Endothelial cell of umbilical vein (primary cell): ENCODE measurements around the gene NALCN. TPM values are rescaled to one million over a fixed set of nuclear protein-coding genes. Genes with fewer than 3 reads are reported as not detected.
A peak's percentile ranks its signal among the peaks of the same experiment; 100 is the strongest.

Source experiments
- BruUV-seq: library from RNA; stranded (reverse); fragments of 400-500 nt; replicated peaks from 2 replicates; lab custom pipeline; 2021; lab: Mats Ljungman, UMichigan
- CTCF ChIA-PET: fragments of 300-600, 350-600 bp; sonication (Branson Sonifier 250); formaldehyde crosslinking; loops from one replicate; lab custom pipeline; 2021; ENCODE audit warnings: antibody characterized with exemption, inconsistent platforms; lab: Charles Lee
- POLR2A ChIA-PET: fragments of 300-600, 350-600 bp; sonication (Branson Sonifier 250); formaldehyde crosslinking; loops from one replicate; lab custom pipeline; 2021; ENCODE audit warnings: antibody characterized with exemption, inconsistent platforms; lab: Charles Lee
- DNase-seq: peaks from one replicate; pipeline ENCODE4 v3.0.0-alpha.2; 2011; ENCODE audit warnings: low read depth, low spot score
- FAIRE-seq: peaks from 2 replicates; lab custom pipeline; 2011; peaks lifted over from hg19 to GRCh38; lab: Jason Lieb, UNC
- H2AFZ ChIP-seq: 2 replicates; pipeline ENCODE4 v1.6.0; 2012; ENCODE audit warnings: low read depth, low read length, control low read depth, inconsistent platforms
- H3K27ac ChIP-seq: 2 replicates; pipeline ENCODE4 v1.5.1; 2011; ENCODE audit warnings: low read depth, mild to moderate bottlenecking, control low read depth, low read length, moderate library complexity; ENCODE audit not compliant: insufficient read depth
- H3K27me3 ChIP-seq, 2 experiments: 2 replicates each; pipeline versions ENCODE4 v1.6.0 to v1.6.1; 2011; ENCODE audit warnings: low read length in 2 of 2, mixed read lengths in 1 of 2; ENCODE audit not compliant: control insufficient read depth in 2 of 2, insufficient read depth in 2 of 2
- H3K36me3 ChIP-seq, 2 experiments: 2 replicates in 1 of 2; 3 replicates in 1 of 2; pipeline ENCODE4 v1.5.1; 2011; ENCODE audit warnings: low read length in 2 of 2, mild to moderate bottlenecking in 1 of 2, moderate library complexity in 1 of 2; ENCODE audit not compliant: control insufficient read depth in 2 of 2, insufficient read depth in 2 of 2; ENCODE audit errors: extremely low read depth in 1 of 2
- H3K4me1 ChIP-seq: 3 replicates; pipeline ENCODE4 v1.5.1; 2011; ENCODE audit warnings: mild to moderate bottlenecking, low read length; ENCODE audit not compliant: control insufficient read depth, insufficient read depth; ENCODE audit errors: extremely low read depth
- H3K4me2 ChIP-seq: 2 replicates; pipeline ENCODE4 v1.6.1; 2011; ENCODE audit warnings: low read length, control low read depth, mixed read lengths; ENCODE audit not compliant: insufficient read depth
- H3K4me3 ChIP-seq, 3 experiments: fragments of 200-600 bp in 1 of 3; sonication (generic), shearing (Covaris generic) in 1 of 3; replicated peaks in 1 of 3; 2 replicates each; pipeline ENCODE4 v1.5.1; 2011 to 2016; ENCODE audit warnings: control low read depth in 3 of 3, low read length in 3 of 3, mild to moderate bottlenecking in 2 of 3, inconsistent platforms in 1 of 3, low read depth in 1 of 3, moderate library complexity in 1 of 3; ENCODE audit not compliant: insufficient read depth in 1 of 3
- H3K79me2 ChIP-seq: 2 replicates; pipeline ENCODE4 v1.6.0; 2012; ENCODE audit warnings: low read length, inconsistent platforms; ENCODE audit not compliant: control insufficient read depth, insufficient read depth
- H3K9ac ChIP-seq: replicated peaks from 2 replicates; pipeline ENCODE3; 2011; ENCODE audit warnings: low read length, control low read depth; ENCODE audit not compliant: insufficient read depth; ENCODE audit errors: extremely low read depth
- H3K9me1 ChIP-seq: replicated peaks from 3 replicates; pipeline ENCODE4 v1.6.0; 2011; ENCODE audit warnings: mild to moderate bottlenecking, low read length; ENCODE audit not compliant: control insufficient read depth, insufficient read depth; ENCODE audit errors: extremely low read depth
- H3K9me3 ChIP-seq: replicated peaks from 2 replicates; pipeline ENCODE4 v1.5.1; 2012; ENCODE audit warnings: low read length, inconsistent platforms; ENCODE audit not compliant: control insufficient read depth, insufficient read depth
- H4K20me1 ChIP-seq: replicated peaks from 2 replicates; pipeline ENCODE3; 2011; ENCODE audit warnings: mild to moderate bottlenecking, low read length; ENCODE audit not compliant: control insufficient read depth, insufficient read depth; ENCODE audit errors: extremely low read depth
- EZH2 ChIP-seq: IDR thresholded peaks from 2 replicates; pipeline ENCODE4 v1.6.1; 2012; ENCODE audit warnings: borderline replicate concordance, low read depth, mild to moderate bottlenecking, moderate library complexity, low read length, inconsistent platforms; ENCODE audit not compliant: severe bottlenecking
- FOS ChIP-seq: IDR thresholded peaks from 2 replicates; pipeline ENCODE4 v1.6.1; 2011; ENCODE audit warnings: mild to moderate bottlenecking, low read length, moderate library complexity, borderline replicate concordance; ENCODE audit not compliant: insufficient read depth
- GATA2 ChIP-seq: IDR thresholded peaks from 2 replicates; pipeline ENCODE4 v1.7.0; 2011; ENCODE audit warnings: low read depth, mild to moderate bottlenecking, moderate library complexity, mixed read lengths, low read length; ENCODE audit not compliant: insufficient read length, insufficient read depth
- JUN ChIP-seq: IDR thresholded peaks from 2 replicates; pipeline ENCODE4 v1.6.1; 2011; ENCODE audit warnings: borderline replicate concordance, low read depth; ENCODE audit not compliant: insufficient read length, insufficient read depth
- MAX ChIP-seq: IDR thresholded peaks from 2 replicates; pipeline ENCODE4 v1.6.1; 2011; ENCODE audit not compliant: insufficient read depth, insufficient read length
- MYC ChIP-seq: IDR thresholded peaks from one replicate; pipeline ENCODE4 v1.6.1; 2011; ENCODE audit warnings: mild to moderate bottlenecking, low read depth, low read length
- POLR2A ChIP-seq: IDR thresholded peaks from 2 replicates; pipeline ENCODE4 v1.6.1; 2012; ENCODE audit warnings: low read depth, mild to moderate bottlenecking, control low read depth, low read length
- POLR2AphosphoS5 ChIP-seq: IDR thresholded peaks from 2 replicates; pipeline ENCODE4 v1.6.1; 2012; ENCODE audit warnings: low read depth, mild to moderate bottlenecking, control low read depth, low read length, moderate library complexity; ENCODE audit not compliant: insufficient read depth
- dilution Hi-C: fragments of 300-500 bp; cut with MboI; formaldehyde crosslinking; loops from one replicate; pipeline ENCODE4 v1.15.0; 2019; ENCODE audit warnings: low sequenced_read_pairs; ENCODE audit not compliant: extremely low pct_ligation_motif_present
- intact Hi-C: fragments of 100-400 bp; cut with micrococcal nuclease; formaldehyde crosslinking; loops from one replicate; pipeline ENCODE4 v1.10.0; 2022
- polyA plus RNA-seq, 4 experiments: library from polyadenylated mRNA; depleted of rRNA in 3 of 4; stranded (reverse) in 3 of 4; unstranded in 1 of 4; fragments of >200 nt; gene quantifications; 2 replicates each; pipeline versions ENCODE4 v1.2.1 to v1.2.3, GENCODE V29; 2011 to 2012; ENCODE audit warnings: missing spikeins in 1 of 4
- total RNA-seq: library from RNA; stranded (reverse); gene quantifications from 2 replicates; pipeline ENCODE4 v1.2.3, GENCODE V29; 2021
- TF ChIP-seq, protein P1 (sequence below), 2 donors: IDR thresholded peaks; 1 replicate in 1 of 2; 2 replicates in 1 of 2; pipeline ENCODE4 v1.5.1; 2011; ENCODE audit warnings: low read length in 2 of 2, mild to moderate bottlenecking in 2 of 2, moderate library complexity in 2 of 2, control low read depth in 1 of 2, inconsistent platforms in 1 of 2, low read depth in 1 of 2; ENCODE audit not compliant: insufficient read depth in 1 of 2; ENCODE audit errors: extremely low read depth in 1 of 2

Gene NALCN
- total and polyA plus RNA-seq, 2 donors (not counting 3 experiments of a cell fraction or from before 2014, with no cell fraction given): 3.3 to 4.4 TPM

DNA sequence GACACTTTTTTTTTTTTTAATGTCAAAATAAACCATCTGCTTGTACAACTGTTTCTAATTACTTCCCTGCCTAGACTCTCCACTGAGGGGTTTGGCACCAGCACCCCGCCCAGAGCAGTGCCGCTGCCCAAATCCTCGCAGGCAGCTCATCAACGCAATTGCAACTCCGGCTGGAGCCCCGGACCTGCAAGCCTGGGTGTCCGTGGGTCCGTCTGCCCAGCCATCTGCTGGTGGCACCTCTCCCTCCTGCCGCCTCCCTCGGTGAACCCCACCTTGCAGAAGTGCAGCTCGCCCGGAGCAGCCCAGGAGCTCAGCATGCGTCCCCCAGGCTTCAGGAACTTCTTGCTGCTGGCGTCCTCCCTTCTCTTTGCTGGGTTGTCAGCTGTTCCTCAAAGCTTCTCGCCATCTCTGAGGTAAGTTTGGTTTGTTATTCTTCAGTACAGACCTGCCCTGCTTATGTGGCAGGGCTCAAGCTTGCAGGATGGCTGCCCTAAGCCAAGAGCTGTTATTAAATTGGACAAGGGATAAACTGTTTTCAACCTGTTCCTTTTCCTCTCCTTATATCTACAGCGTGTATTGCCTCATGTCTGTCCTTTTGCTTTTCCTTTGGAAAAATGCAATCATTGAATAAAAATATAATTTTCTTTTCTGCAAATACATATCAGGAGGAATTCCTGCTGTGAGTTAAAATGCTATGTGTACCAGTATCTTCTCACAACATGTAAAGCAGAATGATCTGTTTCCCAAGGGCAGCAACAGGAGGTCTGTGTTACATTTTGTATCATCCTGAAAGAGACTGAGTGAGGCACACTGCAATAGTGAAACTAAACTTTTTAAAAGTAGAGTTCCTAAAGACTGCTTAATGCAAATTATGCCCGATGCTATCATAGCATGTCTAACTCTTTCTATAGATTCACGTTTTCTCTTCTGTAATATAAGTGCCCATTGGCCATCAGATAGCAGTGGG lies 36.5 kb upstream of the NALCN start, which contains the start of gene ITGBL1:
TSS of gene ITGBL1 (plus strand) at position 157 of the 967 bp plus-strand sequence. CDS start at position 316, 159 bp downstream.
- DNase-seq (peak; percentile 48), FAIRE-seq (no peak)
- intact Hi-C loops: loop anchor here (5.0 to 10.0 kb wide), 2 partner anchors 781 to 1392 kb away; partner anchors contain the start of genes ERCC5 and TMTC4
- no peaks in the 10 kb centered on the region for H4K20me1 ChIP-seq
- peaks cover 68% of the 10 kb centered on the region for H3K4me1 ChIP-seq
- peak within 1 kb of the TSS; percentile 87 for H3K4me2 ChIP-seq
- ChIA-PET CTCF (interaction anchor here (0.9 to 4.3 kb wide), 4 partner anchors 21 to 308 kb away, joined by 3 to 22 read pairs (median 8); no protein-coding TSS in a partner anchor), POLR2A (interaction anchor here (0.6 kb wide), 1 partner anchor 32 kb away, joined by 6 read pairs; no protein-coding TSS in a partner anchor)
- TF ChIP-seq FOS (no peak), GATA2 (no peak), JUN (no peak), POLR2AphosphoS5 (no peak), MYC (no peak), POLR2A (no peak), EZH2 (no peak), MAX (no peak)
- TF ChIP-seq, protein P1, sequence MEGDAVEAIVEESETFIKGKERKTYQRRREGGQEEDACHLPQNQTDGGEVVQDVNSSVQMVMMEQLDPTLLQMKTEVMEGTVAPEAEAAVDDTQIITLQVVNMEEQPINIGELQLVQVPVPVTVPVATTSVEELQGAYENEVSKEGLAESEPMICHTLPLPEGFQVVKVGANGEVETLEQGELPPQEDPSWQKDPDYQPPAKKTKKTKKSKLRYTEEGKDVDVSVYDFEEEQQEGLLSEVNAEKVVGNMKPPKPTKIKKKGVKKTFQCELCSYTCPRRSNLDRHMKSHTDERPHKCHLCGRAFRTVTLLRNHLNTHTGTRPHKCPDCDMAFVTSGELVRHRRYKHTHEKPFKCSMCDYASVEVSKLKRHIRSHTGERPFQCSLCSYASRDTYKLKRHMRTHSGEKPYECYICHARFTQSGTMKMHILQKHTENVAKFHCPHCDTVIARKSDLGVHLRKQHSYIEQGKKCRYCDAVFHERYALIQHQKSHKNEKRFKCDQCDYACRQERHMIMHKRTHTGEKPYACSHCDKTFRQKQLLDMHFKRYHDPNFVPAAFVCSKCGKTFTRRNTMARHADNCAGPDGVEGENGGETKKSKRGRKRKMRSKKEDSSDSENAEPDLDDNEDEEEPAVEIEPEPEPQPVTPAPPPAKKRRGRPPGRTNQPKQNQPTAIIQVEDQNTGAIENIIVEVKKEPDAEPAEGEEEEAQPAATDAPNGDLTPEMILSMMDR (IDR thresholded peaks at IDR 0.05; ENCODE audit: extremely low read depth in 1 of 2, insufficient read depth in 1 of 2, low read depth in 1 of 2, low read length in 2 of 2): no peak
- no peaks in the 10 kb centered on the region for H3K27me3 ChIP-seq
- dilution Hi-C loops: no loop called here
- BruUV-seq: no TSS peak
- H3K9me1 ChIP-seq: no peaks in the 10 kb centered on the region
- no peaks in the 10 kb centered on the region for H3K79me2 ChIP-seq
- H3K36me3 ChIP-seq: no peaks in the 10 kb centered on the region
- no peaks in the 10 kb centered on the region for H3K9me3 ChIP-seq
- H2AFZ ChIP-seq: peak within 1 kb of the TSS; percentile 77
- H3K4me3 ChIP-seq: peak within 1 kb of the TSS in 2 of 3 experiments; percentile 24 to 37
- H3K27ac ChIP-seq: peak within 1 kb of the TSS; percentile 94
- peak within 1 kb of the TSS; percentile 22 for H3K9ac ChIP-seq
